Transverse colon (tissue), 4 donors: ENCODE measurements around the gene P4HA1.

Source experiments
- EP300 ChIP-seq: sonication (generic); formaldehyde crosslinking; IDR thresholded peaks from one replicate; pipeline ENCODE4 v1.6.1; 2017; ENCODE audit warnings: antibody characterized with exemption, low read depth
- POLR2AphosphoS5 ChIP-seq, 3 donors: sonication (generic); formaldehyde crosslinking; IDR thresholded peaks; one replicate each; pipeline ENCODE4 v1.6.1; 2016; ENCODE audit warnings: antibody characterized with exemption in 3 of 3
- TF ChIP-seq, protein P1 (sequence below), 5 experiments: fragments of 200-600 bp in 3 of 5; fragments of 450-650 bp in 2 of 5; sonication (generic) in 3 of 5; IDR thresholded peaks; 1 replicate in 2 of 5; 2 replicates in 3 of 5; pipeline ENCODE4 v1.5.1; 2016 to 2017; ENCODE audit warnings: antibody characterized with exemption in 5 of 5, inconsistent platforms in 3 of 5, mild to moderate bottlenecking in 2 of 5, moderate library complexity in 1 of 5

GRCh38 chr10:73073627-73074026 lies 23.0 kb downstream of the P4HA1 start:
- TF ChIP-seq, protein P1, sequence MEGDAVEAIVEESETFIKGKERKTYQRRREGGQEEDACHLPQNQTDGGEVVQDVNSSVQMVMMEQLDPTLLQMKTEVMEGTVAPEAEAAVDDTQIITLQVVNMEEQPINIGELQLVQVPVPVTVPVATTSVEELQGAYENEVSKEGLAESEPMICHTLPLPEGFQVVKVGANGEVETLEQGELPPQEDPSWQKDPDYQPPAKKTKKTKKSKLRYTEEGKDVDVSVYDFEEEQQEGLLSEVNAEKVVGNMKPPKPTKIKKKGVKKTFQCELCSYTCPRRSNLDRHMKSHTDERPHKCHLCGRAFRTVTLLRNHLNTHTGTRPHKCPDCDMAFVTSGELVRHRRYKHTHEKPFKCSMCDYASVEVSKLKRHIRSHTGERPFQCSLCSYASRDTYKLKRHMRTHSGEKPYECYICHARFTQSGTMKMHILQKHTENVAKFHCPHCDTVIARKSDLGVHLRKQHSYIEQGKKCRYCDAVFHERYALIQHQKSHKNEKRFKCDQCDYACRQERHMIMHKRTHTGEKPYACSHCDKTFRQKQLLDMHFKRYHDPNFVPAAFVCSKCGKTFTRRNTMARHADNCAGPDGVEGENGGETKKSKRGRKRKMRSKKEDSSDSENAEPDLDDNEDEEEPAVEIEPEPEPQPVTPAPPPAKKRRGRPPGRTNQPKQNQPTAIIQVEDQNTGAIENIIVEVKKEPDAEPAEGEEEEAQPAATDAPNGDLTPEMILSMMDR (IDR thresholded peaks at IDR 0.05), result no peak
- TF ChIP-seq EP300 (no peak), POLR2AphosphoS5 (IDR thresholded peaks at IDR 0.05) (no peak)
